SJCRH30 (cell line): Measurements from ENCODE around the gene IMP4. TPM values are rescaled to one million over a fixed set of nuclear protein-coding genes. Genes with fewer than 3 reads are reported as not detected.

Experiments used
- DNase-seq, 2 experiments: peaks; one replicate each; pipeline ENCODE4 v3.0.0-alpha.2; 2015 to 2020
- H3K27ac ChIP-seq: fragments of 250-450 bp; sonication (Bioruptor Pico); 2 replicates; pipeline ENCODE4 v1.5.1; 2020; ENCODE audit warnings: mild to moderate bottlenecking, moderate library complexity
- H3K27me3 ChIP-seq: fragments of 250-450 bp; sonication (Bioruptor Pico); 2 replicates; pipeline ENCODE4 v1.5.1; 2020; ENCODE audit warnings: mild to moderate bottlenecking, moderate library complexity
- H3K36me3 ChIP-seq: fragments of 250-450 bp; sonication (Bioruptor Pico); 2 replicates; pipeline ENCODE4 v1.5.1; 2020; ENCODE audit warnings: mild to moderate bottlenecking, moderate library complexity
- H3K4me1 ChIP-seq: fragments of 250-450 bp; sonication (Bioruptor Pico); 2 replicates; pipeline ENCODE4 v1.5.1; 2020; ENCODE audit warnings: mild to moderate bottlenecking, moderate library complexity
- H3K4me3 ChIP-seq: fragments of 250-450 bp; sonication (Bioruptor Pico); 2 replicates; pipeline ENCODE4 v1.5.1; 2020; ENCODE audit warnings: mild to moderate bottlenecking, moderate library complexity
- H3K9me3 ChIP-seq: fragments of 250-450 bp; sonication (Bioruptor Pico); replicated peaks from 2 replicates; pipeline ENCODE4 v1.5.1; 2020; ENCODE audit warnings: mild to moderate bottlenecking, moderate library complexity
- total RNA-seq: library from RNA; depleted of rRNA; stranded (reverse); fragments of >200 nt; shearing (Covaris generic); gene quantifications from 2 replicates; pipeline ENCODE4 v1.2.3, GENCODE V29; 2014

Gene IMP4
- total RNA-seq, 1 experiment from 2014 or later: 77.6 TPM

GRCh38 chr2:130357864-130358263, 15.2 kb downstream of the IMP4 start:
- H3K4me1 ChIP-seq: peaks cover 6% of the 10 kb centered on the region; the same call in 1 of the 2 replicates
- no peak overlapping the region for H3K4me3 ChIP-seq
- no peaks in the 10 kb centered on the region for H3K27me3 ChIP-seq
- H3K27ac ChIP-seq: no peak overlapping the region
- no peak for DNase-seq
- H3K36me3 ChIP-seq: no peaks in the 10 kb centered on the region
- no peaks in the 10 kb centered on the region for H3K9me3 ChIP-seq

GRCh38 chr2:130358420-130359350, 16.0 kb downstream of the IMP4 start:
- DNase-seq: no peak
- H3K4me1 ChIP-seq: peaks cover 6% of the 10 kb centered on the region; the same call in 1 of the 2 replicates
- H3K36me3 ChIP-seq: no peaks in the 10 kb centered on the region
- no peaks in the 10 kb centered on the region for H3K27me3 ChIP-seq
- no peak overlapping the region for H3K27ac ChIP-seq
- no peaks in the 10 kb centered on the region for H3K9me3 ChIP-seq
- no peak overlapping the region for H3K4me3 ChIP-seq

GRCh38 chr2:130359466-130359865, 16.8 kb downstream of the IMP4 start:
- no peak overlapping the region for H3K4me3 ChIP-seq
- no peak overlapping the region for H3K27ac ChIP-seq
- H3K27me3 ChIP-seq: no peaks in the 10 kb centered on the region
- peaks cover 6% of the 10 kb centered on the region; the same call in 1 of the 2 replicates for H3K4me1 ChIP-seq
- no peak for DNase-seq
- H3K9me3 ChIP-seq: no peaks in the 10 kb centered on the region
- H3K36me3 ChIP-seq: no peaks in the 10 kb centered on the region

- no peak for DNase-seq
- Histone ChIP-seq H3K36me3 (no peaks in the 10 kb centered on the region), H3K4me1 (peaks cover 22% of the 10 kb centered on the region), H3K27ac (no peak overlapping the region), H3K9me3 (no peaks in the 10 kb centered on the region), H3K27me3 (no peaks in the 10 kb centered on the region), H3K4me3 (no peak overlapping the region)
These were observed 20.8 kb downstream of the IMP4 start for GRCh38 chr2:130363479-130363878.

- H3K36me3 ChIP-seq: no peaks in the 10 kb centered on the region
These were observed 22.4 kb downstream of the IMP4 start for GRCh38 chr2:130365075-130365474.

GRCh38 chr2:130365963-130366362, 23.3 kb downstream of the IMP4 start:
- H3K4me1 ChIP-seq: peaks cover 22% of the 10 kb centered on the region
- H3K27ac ChIP-seq: peak overlapping the region; percentile 82
- DNase-seq: peak; percentile 67 to 88
- no peaks in the 10 kb centered on the region for H3K9me3 ChIP-seq
- H3K36me3 ChIP-seq: no peaks in the 10 kb centered on the region
- H3K27me3 ChIP-seq: no peaks in the 10 kb centered on the region
- H3K4me3 ChIP-seq: no peak overlapping the region

More at GRCh38 chr2:130365075-130365474, 22.4 kb downstream of the IMP4 start:
- Histone ChIP-seq H3K27me3 (no peaks in the 10 kb centered on the region), H3K27ac (peak overlapping the region; percentile 82), H3K4me3 (no peak overlapping the region), H3K9me3 (no peaks in the 10 kb centered on the region), H3K4me1 (peaks cover 22% of the 10 kb centered on the region)
- DNase-seq: no peak

GRCh38 chr2:130366720-130367119, 24.0 kb downstream of the IMP4 start:
- peak in 1 of 2 experiments; percentile 29 for DNase-seq

GRCh38 chr2:130368786-130369185, 26.1 kb downstream of the IMP4 start:
- no peak for DNase-seq
- no peak overlapping the region for H3K4me3 ChIP-seq
- H3K9me3 ChIP-seq: no peaks in the 10 kb centered on the region
- H3K4me1 ChIP-seq: peaks cover 22% of the 10 kb centered on the region
- H3K27ac ChIP-seq: no peak overlapping the region
- H3K27me3 ChIP-seq: no peaks in the 10 kb centered on the region
- H3K36me3 ChIP-seq: no peaks in the 10 kb centered on the region

More at GRCh38 chr2:130366720-130367119, 24.0 kb downstream of the IMP4 start:
- H3K27ac ChIP-seq: peak overlapping the region; percentile 82
- H3K4me1 ChIP-seq: peaks cover 22% of the 10 kb centered on the region
- no peaks in the 10 kb centered on the region for H3K9me3 ChIP-seq
- H3K27me3 ChIP-seq: no peaks in the 10 kb centered on the region
- H3K4me3 ChIP-seq: no peak overlapping the region
- no peaks in the 10 kb centered on the region for H3K36me3 ChIP-seq

- H3K27me3 ChIP-seq: no peaks in the 10 kb centered on the region
- H3K4me3 ChIP-seq: no peak overlapping the region
- DNase-seq: no peak
- H3K9me3 ChIP-seq: no peaks in the 10 kb centered on the region
- no peaks in the 10 kb centered on the region for H3K36me3 ChIP-seq
- peaks cover 22% of the 10 kb centered on the region for H3K4me1 ChIP-seq
- H3K27ac ChIP-seq: no peak overlapping the region
These were observed 26.7 kb downstream of the IMP4 start for GRCh38 chr2:130369311-130369964.

- Histone ChIP-seq H3K4me3 (no peak overlapping the region), H3K9me3 (no peaks in the 10 kb centered on the region), H3K4me1 (peaks cover 22% of the 10 kb centered on the region), H3K27ac (no peak overlapping the region), H3K27me3 (no peaks in the 10 kb centered on the region), H3K36me3 (no peaks in the 10 kb centered on the region)
- no peak for DNase-seq
These were observed 27.3 kb downstream of the IMP4 start for GRCh38 chr2:130369965-130370341.

- no peak for DNase-seq
- H3K27me3 ChIP-seq: no peaks in the 10 kb centered on the region
- no peaks in the 10 kb centered on the region for H3K9me3 ChIP-seq
- no peak overlapping the region for H3K27ac ChIP-seq
- H3K4me1 ChIP-seq: peaks cover 17% of the 10 kb centered on the region
- H3K4me3 ChIP-seq: no peak overlapping the region
- H3K36me3 ChIP-seq: no peaks in the 10 kb centered on the region
These were observed 27.8 kb downstream of the IMP4 start for GRCh38 chr2:130370490-130370889.

- Histone ChIP-seq H3K27me3 (no peaks in the 10 kb centered on the region), H3K36me3 (no peaks in the 10 kb centered on the region), H3K9me3 (no peaks in the 10 kb centered on the region), H3K27ac (peak overlapping the region; percentile 70), H3K4me3 (peak overlapping the region; percentile 74), H3K4me1 (peaks cover 5% of the 10 kb centered on the region)
- no peak for DNase-seq
These were observed 29.0 kb downstream of the IMP4 start for GRCh38 chr2:130371723-130372054.

GRCh38 chr2:130372055-130372832, 29.5 kb downstream of the IMP4 start:
- peak overlapping the region; percentile 70 for H3K27ac ChIP-seq
- peak; percentile 90 to 91 for DNase-seq
- H3K4me1 ChIP-seq: no peaks in the 10 kb centered on the region; the same call in 1 of the 2 replicates
- H3K27me3 ChIP-seq: no peaks in the 10 kb centered on the region
- no peaks in the 10 kb centered on the region for H3K36me3 ChIP-seq
- peak overlapping the region; percentile 74 for H3K4me3 ChIP-seq
- no peaks in the 10 kb centered on the region for H3K9me3 ChIP-seq

- no peaks in the 10 kb centered on the region for H3K9me3 ChIP-seq
- peak overlapping the region; percentile 70 for H3K27ac ChIP-seq
- peak overlapping the region; percentile 74 for H3K4me3 ChIP-seq
- H3K36me3 ChIP-seq: no peaks in the 10 kb centered on the region
- no peaks in the 10 kb centered on the region for H3K4me1 ChIP-seq
- no peak for DNase-seq
- H3K27me3 ChIP-seq: no peaks in the 10 kb centered on the region
These were observed 30.4 kb downstream of the IMP4 start for GRCh38 chr2:130372833-130373807.
